CD4-positive, alpha-beta T cell treated with Interleukin-10 for 1 hour (primary cell): ENCODE measurements around the gene TSC22D2.
"Not testable (repeated sequence)": the region's sequence is repeated elsewhere in the genome, so short reads cannot be mapped to it uniquely, and the experiment has no call there.

Experiments used
- DNase-seq: peaks from one replicate; pipeline ENCODE4 v3.0.0-alpha.2; 2020

TSC22D2 gene

GRCh38 chr3:150449169-150449721, 41.1 kb downstream of the TSC22D2 start:
- no peak for DNase-seq

GRCh38 chr3:150450916-150451315, 42.8 kb downstream of the TSC22D2 start:
- DNase-seq: no peak

- no peak for DNase-seq
Observed at GRCh38 chr3:150451329-150452048, 43.4 kb downstream of the TSC22D2 start.

GRCh38 chr3:150453353-150453752, 45.3 kb downstream of the TSC22D2 start:
- no peak for DNase-seq

- no peak for DNase-seq
Observed at GRCh38 chr3:150454085-150454484, 46.0 kb downstream of the TSC22D2 start.

- DNase-seq: no peak
Observed at GRCh38 chr3:150454622-150455021, 46.5 kb downstream of the TSC22D2 start.

GRCh38 chr3:150455341-150455740, 47.2 kb downstream of the TSC22D2 start:
- DNase-seq: no peak

- no peak for DNase-seq
Observed at GRCh38 chr3:150458001-150458400, 49.9 kb downstream of the TSC22D2 start.

GRCh38 chr3:150460484-150460883, 52.4 kb downstream of the TSC22D2 start:
- DNase-seq: no peak

GRCh38 chr3:150461399-150461798, 53.3 kb downstream of the TSC22D2 start:
- DNase-seq: no peak

- no peak for DNase-seq
Observed at GRCh38 chr3:150462108-150462507, 54.0 kb downstream of the TSC22D2 start.

GRCh38 chr3:150464684-150465083, 56.6 kb downstream of the TSC22D2 start:
- no peak for DNase-seq

GRCh38 chr3:150467381-150467780, 59.3 kb downstream of the TSC22D2 start:
- DNase-seq: no peak

GRCh38 chr3:150469031-150469930, 61.2 kb downstream of the TSC22D2 start:
- no peak for DNase-seq

- DNase-seq: no peak
Observed at GRCh38 chr3:150469931-150470740, 62.0 kb downstream of the TSC22D2 start.

- DNase-seq: no peak
Observed at GRCh38 chr3:150472421-150472820, 64.3 kb downstream of the TSC22D2 start.

GRCh38 chr3:150473161-150473560, 65.1 kb downstream of the TSC22D2 start:
- DNase-seq: not testable (repeated sequence)

GRCh38 chr3:150479370-150479769, 71.3 kb downstream of the TSC22D2 start:
- no peak for DNase-seq

GRCh38 chr3:150480877-150481276, 72.8 kb downstream of the TSC22D2 start:
- no peak for DNase-seq

GRCh38 chr3:150483226-150483625, 75.1 kb downstream of the TSC22D2 start:
- no peak for DNase-seq

- no peak for DNase-seq
Observed at GRCh38 chr3:150484410-150484809, 76.3 kb downstream of the TSC22D2 start.

GRCh38 chr3:150488867-150489266, 80.8 kb downstream of the TSC22D2 start:
- no peak for DNase-seq
